ENCODE data around the gene PLA2G15.

- TF ChIP-seq CTCF (conservative IDR thresholded peaks at IDR 0.05 in 1 of 2, IDR thresholded peaks at IDR 0.05 in 1 of 2; ENCODE audit: extremely low read depth in 1 of 2, insufficient read depth in 1 of 2, low read depth in 1 of 2, low read length in 2 of 2) (no peak), EZH2 (IDR thresholded peaks at IDR 0.05; ENCODE audit: borderline replicate concordance, low read length) (no peak)
Measured at GRCh38 chr16:68237243-68238028, 7.7 kb upstream of the PLA2G15 start.

All from mammary epithelial cell (primary cell).